ENCODE data around the gene RERE. TPM values are rescaled to one million over a fixed set of nuclear protein-coding genes. Genes with fewer than 3 reads are reported as not detected.

Gene RERE
- total and polyA plus RNA-seq, 4 donors = 116 to 434 (median 161) TPM

- Histone ChIP-seq H3K4me3 (ENCODE audit: low read depth, low read length) (no peak overlapping the region), H3K36me3 (ENCODE audit: control insufficient read depth, insufficient read depth, low read length) (peaks cover 74% of the 10 kb centered on the region), H3K4me1 (ENCODE audit: control insufficient read depth, insufficient read depth, low read length) (peaks cover 53% of the 10 kb centered on the region), H3K27ac (ENCODE audit: low read depth, low read length) (peak overlapping the region; percentile 65), H3K9me3 (ENCODE audit: control insufficient read depth, insufficient read depth, low read length) (no peaks in the 10 kb centered on the region), H3K27me3 (ENCODE audit: control insufficient read depth, insufficient read depth, low read length) (no peaks in the 10 kb centered on the region)
- DNase-seq (ENCODE audit: low read depth in 4 of 6, low spot score in 6 of 6) = no peak
- WGBS (ENCODE audit: insufficient coverage) = 73% methylated on average over 18 of the region's 21 CpGs
Measured at GRCh38 chr1:8352886-8353785, 464.3 kb downstream of the RERE start.

GRCh38 chr1:8352471-8352845, 465.0 kb downstream of the RERE start:
- no peaks in the 10 kb centered on the region for H3K27me3 ChIP-seq (ENCODE audit: control insufficient read depth, insufficient read depth, low read length)
- peaks cover 70% of the 10 kb centered on the region for H3K36me3 ChIP-seq (ENCODE audit: control insufficient read depth, insufficient read depth, low read length)

GRCh38 chr1:8351693-8352470, 465.6 kb downstream of the RERE start:
- H3K4me3 ChIP-seq (ENCODE audit: low read depth, low read length) = no peak overlapping the region
- WGBS (ENCODE audit: insufficient coverage) = 71% methylated on average over 7 of the region's 13 CpGs
- peaks cover 64% of the 10 kb centered on the region for H3K36me3 ChIP-seq (ENCODE audit: control insufficient read depth, insufficient read depth, low read length)
- H3K27me3 ChIP-seq (ENCODE audit: control insufficient read depth, insufficient read depth, low read length) = no peaks in the 10 kb centered on the region
- H3K27ac ChIP-seq (ENCODE audit: low read depth, low read length) = no peak overlapping the region
- H3K4me1 ChIP-seq (ENCODE audit: control insufficient read depth, insufficient read depth, low read length) = peaks cover 51% of the 10 kb centered on the region
- DNase-seq (ENCODE audit: low read depth in 4 of 6, low spot score in 6 of 6) = peak in 2 of 6 donors; percentile 38 to 47
- H3K9me3 ChIP-seq (ENCODE audit: control insufficient read depth, insufficient read depth, low read length) = no peaks in the 10 kb centered on the region

More at GRCh38 chr1:8352471-8352845, 465.0 kb downstream of the RERE start:
- Histone ChIP-seq H3K4me1 (ENCODE audit: control insufficient read depth, insufficient read depth, low read length) (peaks cover 51% of the 10 kb centered on the region), H3K9me3 (ENCODE audit: control insufficient read depth, insufficient read depth, low read length) (no peaks in the 10 kb centered on the region), H3K4me3 (ENCODE audit: low read depth, low read length) (no peak overlapping the region), H3K27ac (ENCODE audit: low read depth, low read length) (peak overlapping the region; percentile 65)
- 82% methylated on average over 14 of the region's 15 CpGs for WGBS (ENCODE audit: insufficient coverage)
- DNase-seq (ENCODE audit: low read depth in 4 of 6, low spot score in 6 of 6) = peak in 1 of 6 donors; percentile 40

- Histone ChIP-seq H3K4me3 (ENCODE audit: low read depth, low read length) (no peak overlapping the region), H3K36me3 (ENCODE audit: control insufficient read depth, insufficient read depth, low read length) (peaks cover 60% of the 10 kb centered on the region), H3K9me3 (ENCODE audit: control insufficient read depth, insufficient read depth, low read length) (no peaks in the 10 kb centered on the region), H3K4me1 (ENCODE audit: control insufficient read depth, insufficient read depth, low read length) (peaks cover 51% of the 10 kb centered on the region), H3K27ac (ENCODE audit: low read depth, low read length) (no peak overlapping the region), H3K27me3 (ENCODE audit: control insufficient read depth, insufficient read depth, low read length) (no peaks in the 10 kb centered on the region)
- WGBS (ENCODE audit: insufficient coverage) = 85% methylated on average over 24 of the region's 24 CpGs
- DNase-seq (ENCODE audit: low read depth in 4 of 6, low spot score in 6 of 6) = no peak
Measured at GRCh38 chr1:8350914-8351684, 466.3 kb downstream of the RERE start.

- peaks cover 60% of the 10 kb centered on the region for H3K36me3 ChIP-seq (ENCODE audit: control insufficient read depth, insufficient read depth, low read length)
- 75% methylated on average over 14 of the region's 14 CpGs for WGBS (ENCODE audit: insufficient coverage)
- H3K27me3 ChIP-seq (ENCODE audit: control insufficient read depth, insufficient read depth, low read length) = no peaks in the 10 kb centered on the region
- peaks cover 51% of the 10 kb centered on the region for H3K4me1 ChIP-seq (ENCODE audit: control insufficient read depth, insufficient read depth, low read length)
- no peaks in the 10 kb centered on the region for H3K9me3 ChIP-seq (ENCODE audit: control insufficient read depth, insufficient read depth, low read length)
- H3K4me3 ChIP-seq (ENCODE audit: low read depth, low read length) = no peak overlapping the region
- no peak overlapping the region for H3K27ac ChIP-seq (ENCODE audit: low read depth, low read length)
- DNase-seq (ENCODE audit: low read depth in 4 of 6, low spot score in 6 of 6) = no peak
Measured at GRCh38 chr1:8349961-8350360, 467.5 kb downstream of the RERE start.

- peaks cover 51% of the 10 kb centered on the region for H3K4me1 ChIP-seq (ENCODE audit: control insufficient read depth, insufficient read depth, low read length)
- H3K4me3 ChIP-seq (ENCODE audit: low read depth, low read length) = no peak overlapping the region
- H3K27me3 ChIP-seq (ENCODE audit: control insufficient read depth, insufficient read depth, low read length) = no peaks in the 10 kb centered on the region
- H3K9me3 ChIP-seq (ENCODE audit: control insufficient read depth, insufficient read depth, low read length) = no peaks in the 10 kb centered on the region
- no peak overlapping the region for H3K27ac ChIP-seq (ENCODE audit: low read depth, low read length)
- DNase-seq (ENCODE audit: low read depth in 4 of 6, low spot score in 6 of 6) = no peak
- peaks cover 62% of the 10 kb centered on the region for H3K36me3 ChIP-seq (ENCODE audit: control insufficient read depth, insufficient read depth, low read length)
- 81% methylated on average over 8 of the region's 9 CpGs for WGBS (ENCODE audit: insufficient coverage)
Measured at GRCh38 chr1:8349473-8349865, 468.0 kb downstream of the RERE start.

- no peak overlapping the region for H3K27ac ChIP-seq (ENCODE audit: low read depth, low read length)
- peaks cover 55% of the 10 kb centered on the region for H3K4me1 ChIP-seq (ENCODE audit: control insufficient read depth, insufficient read depth, low read length)
- no peak overlapping the region for H3K4me3 ChIP-seq (ENCODE audit: low read depth, low read length)
- H3K9me3 ChIP-seq (ENCODE audit: control insufficient read depth, insufficient read depth, low read length) = no peaks in the 10 kb centered on the region
- peaks cover 63% of the 10 kb centered on the region for H3K36me3 ChIP-seq (ENCODE audit: control insufficient read depth, insufficient read depth, low read length)
- no peaks in the 10 kb centered on the region for H3K27me3 ChIP-seq (ENCODE audit: control insufficient read depth, insufficient read depth, low read length)
- peak in 2 of 6 donors; percentile 76 to 79 for DNase-seq (ENCODE audit: low read depth in 4 of 6, low spot score in 6 of 6)
- 21% methylated on average over 20 of the region's 21 CpGs for WGBS (ENCODE audit: insufficient coverage)
Measured at GRCh38 chr1:8348777-8349472, 468.5 kb downstream of the RERE start.

GRCh38 chr1:8348047-8348776, 469.2 kb downstream of the RERE start:
- 66% methylated on average over 16 of the region's 21 CpGs for WGBS (ENCODE audit: insufficient coverage)
- Histone ChIP-seq H3K4me1 (ENCODE audit: control insufficient read depth, insufficient read depth, low read length) (peaks cover 57% of the 10 kb centered on the region), H3K9me3 (ENCODE audit: control insufficient read depth, insufficient read depth, low read length) (no peaks in the 10 kb centered on the region), H3K4me3 (ENCODE audit: low read depth, low read length) (no peak overlapping the region), H3K27me3 (ENCODE audit: control insufficient read depth, insufficient read depth, low read length) (no peaks in the 10 kb centered on the region), H3K36me3 (ENCODE audit: control insufficient read depth, insufficient read depth, low read length) (peaks cover 63% of the 10 kb centered on the region), H3K27ac (ENCODE audit: low read depth, low read length) (no peak overlapping the region)
- no peak for DNase-seq (ENCODE audit: low read depth in 4 of 6, low spot score in 6 of 6)
